Endothelial cell of umbilical vein (primary cell): ENCODE data around the gene TPCN1. TPM values are rescaled to one million over a fixed set of nuclear protein-coding genes. Genes with fewer than 3 reads are reported as not detected.

Experiments
- BruUV-seq: library from RNA; stranded (reverse); fragments of 400-500 nt; replicated peaks from 2 replicates; lab custom pipeline; 2021; lab: Mats Ljungman, UMichigan
- CTCF ChIA-PET: fragments of 300-600, 350-600 bp; sonication (Branson Sonifier 250); formaldehyde crosslinking; loops from one replicate; lab custom pipeline; 2021; ENCODE audit warnings: antibody characterized with exemption, inconsistent platforms; lab: Charles Lee
- POLR2A ChIA-PET: fragments of 300-600, 350-600 bp; sonication (Branson Sonifier 250); formaldehyde crosslinking; loops from one replicate; lab custom pipeline; 2021; ENCODE audit warnings: antibody characterized with exemption, inconsistent platforms; lab: Charles Lee
- DNase-seq: peaks from one replicate; pipeline ENCODE4 v3.0.0-alpha.2; 2011; ENCODE audit warnings: low read depth, low spot score
- FAIRE-seq: peaks from 2 replicates; lab custom pipeline; 2011; peaks lifted over from hg19 to GRCh38; lab: Jason Lieb, UNC
- H2AFZ ChIP-seq: 2 replicates; pipeline ENCODE4 v1.6.0; 2012; ENCODE audit warnings: low read depth, low read length, control low read depth, inconsistent platforms
- H3K27ac ChIP-seq: 2 replicates; pipeline ENCODE4 v1.5.1; 2011; ENCODE audit warnings: low read depth, mild to moderate bottlenecking, control low read depth, low read length, moderate library complexity; ENCODE audit not compliant: insufficient read depth
- H3K27me3 ChIP-seq, 2 experiments: 2 replicates each; pipeline versions ENCODE4 v1.6.0 to v1.6.1; 2011; ENCODE audit warnings: low read length in 2 of 2, mixed read lengths in 1 of 2; ENCODE audit not compliant: control insufficient read depth in 2 of 2, insufficient read depth in 2 of 2
- H3K36me3 ChIP-seq, 2 experiments: 2 replicates in 1 of 2; 3 replicates in 1 of 2; pipeline ENCODE4 v1.5.1; 2011; ENCODE audit warnings: low read length in 2 of 2, mild to moderate bottlenecking in 1 of 2, moderate library complexity in 1 of 2; ENCODE audit not compliant: control insufficient read depth in 2 of 2, insufficient read depth in 2 of 2; ENCODE audit errors: extremely low read depth in 1 of 2
- H3K4me1 ChIP-seq: 3 replicates; pipeline ENCODE4 v1.5.1; 2011; ENCODE audit warnings: mild to moderate bottlenecking, low read length; ENCODE audit not compliant: control insufficient read depth, insufficient read depth; ENCODE audit errors: extremely low read depth
- H3K4me2 ChIP-seq: 2 replicates; pipeline ENCODE4 v1.6.1; 2011; ENCODE audit warnings: low read length, control low read depth, mixed read lengths; ENCODE audit not compliant: insufficient read depth
- H3K4me3 ChIP-seq, 3 experiments: fragments of 200-600 bp in 1 of 3; sonication (generic), shearing (Covaris generic) in 1 of 3; replicated peaks in 1 of 3; 2 replicates each; pipeline ENCODE4 v1.5.1; 2011 to 2016; ENCODE audit warnings: control low read depth in 3 of 3, low read length in 3 of 3, mild to moderate bottlenecking in 2 of 3, inconsistent platforms in 1 of 3, low read depth in 1 of 3, moderate library complexity in 1 of 3; ENCODE audit not compliant: insufficient read depth in 1 of 3
- H3K79me2 ChIP-seq: 2 replicates; pipeline ENCODE4 v1.6.0; 2012; ENCODE audit warnings: low read length, inconsistent platforms; ENCODE audit not compliant: control insufficient read depth, insufficient read depth
- H3K9ac ChIP-seq: replicated peaks from 2 replicates; pipeline ENCODE3; 2011; ENCODE audit warnings: low read length, control low read depth; ENCODE audit not compliant: insufficient read depth; ENCODE audit errors: extremely low read depth
- H3K9me1 ChIP-seq: replicated peaks from 3 replicates; pipeline ENCODE4 v1.6.0; 2011; ENCODE audit warnings: mild to moderate bottlenecking, low read length; ENCODE audit not compliant: control insufficient read depth, insufficient read depth; ENCODE audit errors: extremely low read depth
- H3K9me3 ChIP-seq: replicated peaks from 2 replicates; pipeline ENCODE4 v1.5.1; 2012; ENCODE audit warnings: low read length, inconsistent platforms; ENCODE audit not compliant: control insufficient read depth, insufficient read depth
- H4K20me1 ChIP-seq: replicated peaks from 2 replicates; pipeline ENCODE3; 2011; ENCODE audit warnings: mild to moderate bottlenecking, low read length; ENCODE audit not compliant: control insufficient read depth, insufficient read depth; ENCODE audit errors: extremely low read depth
- FOS ChIP-seq: IDR thresholded peaks from 2 replicates; pipeline ENCODE4 v1.6.1; 2011; ENCODE audit warnings: mild to moderate bottlenecking, low read length, moderate library complexity, borderline replicate concordance; ENCODE audit not compliant: insufficient read depth
- GATA2 ChIP-seq: IDR thresholded peaks from 2 replicates; pipeline ENCODE4 v1.7.0; 2011; ENCODE audit warnings: low read depth, mild to moderate bottlenecking, moderate library complexity, mixed read lengths, low read length; ENCODE audit not compliant: insufficient read length, insufficient read depth
- JUN ChIP-seq: IDR thresholded peaks from 2 replicates; pipeline ENCODE4 v1.6.1; 2011; ENCODE audit warnings: borderline replicate concordance, low read depth; ENCODE audit not compliant: insufficient read length, insufficient read depth
- MYC ChIP-seq: IDR thresholded peaks from one replicate; pipeline ENCODE4 v1.6.1; 2011; ENCODE audit warnings: mild to moderate bottlenecking, low read depth, low read length
- dilution Hi-C: fragments of 300-500 bp; cut with MboI; formaldehyde crosslinking; loops from one replicate; pipeline ENCODE4 v1.15.0; 2019; ENCODE audit warnings: low sequenced_read_pairs; ENCODE audit not compliant: extremely low pct_ligation_motif_present
- intact Hi-C: fragments of 100-400 bp; cut with micrococcal nuclease; formaldehyde crosslinking; loops from one replicate; pipeline ENCODE4 v1.10.0; 2022
- polyA plus RNA-seq, 4 experiments: library from polyadenylated mRNA; depleted of rRNA in 3 of 4; stranded (reverse) in 3 of 4; unstranded in 1 of 4; fragments of >200 nt; gene quantifications; 2 replicates each; pipeline versions ENCODE4 v1.2.1 to v1.2.3, GENCODE V29; 2011 to 2012; ENCODE audit warnings: missing spikeins in 1 of 4
- total RNA-seq: library from RNA; stranded (reverse); gene quantifications from 2 replicates; pipeline ENCODE4 v1.2.3, GENCODE V29; 2021

Gene TPCN1
- total and polyA plus RNA-seq, 2 donors (not counting 3 experiments of a cell fraction or from before 2014, with no cell fraction given): 19.5 to 28.3 TPM

GRCh38 chr12:113191227-113191626 is 30.0 kb upstream of the TPCN1 start:
- POLR2A ChIA-PET: no interaction called here
- no TSS peak for BruUV-seq
- no peak overlapping the region for H3K4me2 ChIP-seq
- no peaks in the 10 kb centered on the region for H3K9me1 ChIP-seq
- CTCF ChIA-PET: interaction anchor here (1.9 kb wide), 1 partner anchor 17 kb away, joined by 5 read pairs; no protein-coding TSS in a partner anchor
- H3K4me1 ChIP-seq: peaks cover 30% of the 10 kb centered on the region
- no peak overlapping the region for H3K4me3 ChIP-seq
- DNase-seq (no peak), FAIRE-seq (no peak)
- no peak overlapping the region for H3K9ac ChIP-seq
- H2AFZ ChIP-seq: no peak overlapping the region
- no peaks in the 10 kb centered on the region for H4K20me1 ChIP-seq
- peaks cover 0 to 12% of the 10 kb centered on the region in 2 experiments for H3K36me3 ChIP-seq
- H3K79me2 ChIP-seq: peaks cover 10% of the 10 kb centered on the region
- no peak overlapping the region for H3K27ac ChIP-seq
- TF ChIP-seq GATA2 (no peak), JUN (no peak), FOS (no peak)
- H3K9me3 ChIP-seq: no peaks in the 10 kb centered on the region
- intact Hi-C loops: no loop called here
- dilution Hi-C loops: no loop called here
- no peaks in the 10 kb centered on the region for H3K27me3 ChIP-seq

GRCh38 chr12:113194971-113195391 is 26.3 kb upstream of the TPCN1 start:
- Histone ChIP-seq H3K4me2 (no peak overlapping the region), H3K9me3 (no peaks in the 10 kb centered on the region), H3K9me1 (no peaks in the 10 kb centered on the region), H3K9ac (no peak overlapping the region), H3K4me3 (no peak overlapping the region), H3K36me3 (peaks cover 0 to 12% of the 10 kb centered on the region in 2 experiments), H2AFZ (no peak overlapping the region), H3K27ac (no peak overlapping the region), H3K27me3 (no peaks in the 10 kb centered on the region), H3K4me1 (peaks cover 23% of the 10 kb centered on the region), H3K79me2 (no peaks in the 10 kb centered on the region), H4K20me1 (no peaks in the 10 kb centered on the region)
- POLR2A ChIA-PET: interaction anchor here (1.2 kb wide), 1 partner anchor 26 kb away, joined by 3 read pairs; the partner anchor contains the start of gene TPCN1
- no peak for TF ChIP-seq GATA2
- TF ChIP-seq MYC: no peak
- CTCF ChIA-PET: interaction anchor here (0.6 to 4.1 kb wide), 11 partner anchors 10 to 231 kb away, joined by 3 to 22 read pairs (median 3); partner anchors contain the start of genes PLBD2 and TPCN1
- no peak for DNase-seq
- dilution Hi-C loops: no loop called here
- intact Hi-C loops: loop anchor here (1.0 kb wide), 1 partner anchor 266 kb away; no protein-coding TSS in a partner anchor
- no peak for FAIRE-seq
- BruUV-seq: no TSS peak
